ENCODE measurements around the gene SEMA4C.
"Not testable (repeated sequence)": the region's sequence is repeated elsewhere in the genome, so short reads cannot be mapped to it uniquely, and the experiment has no call there.

The SEMA4C gene

GRCh38 chr2:96898135-96898505 is 28.2 kb upstream of the SEMA4C start:
- no peak for DNase-seq (ENCODE audit: low spot score)

- no peak for DNase-seq (ENCODE audit: low spot score)
These were observed 27.7 kb upstream of the SEMA4C start for GRCh38 chr2:96897491-96898134.

DNA sequence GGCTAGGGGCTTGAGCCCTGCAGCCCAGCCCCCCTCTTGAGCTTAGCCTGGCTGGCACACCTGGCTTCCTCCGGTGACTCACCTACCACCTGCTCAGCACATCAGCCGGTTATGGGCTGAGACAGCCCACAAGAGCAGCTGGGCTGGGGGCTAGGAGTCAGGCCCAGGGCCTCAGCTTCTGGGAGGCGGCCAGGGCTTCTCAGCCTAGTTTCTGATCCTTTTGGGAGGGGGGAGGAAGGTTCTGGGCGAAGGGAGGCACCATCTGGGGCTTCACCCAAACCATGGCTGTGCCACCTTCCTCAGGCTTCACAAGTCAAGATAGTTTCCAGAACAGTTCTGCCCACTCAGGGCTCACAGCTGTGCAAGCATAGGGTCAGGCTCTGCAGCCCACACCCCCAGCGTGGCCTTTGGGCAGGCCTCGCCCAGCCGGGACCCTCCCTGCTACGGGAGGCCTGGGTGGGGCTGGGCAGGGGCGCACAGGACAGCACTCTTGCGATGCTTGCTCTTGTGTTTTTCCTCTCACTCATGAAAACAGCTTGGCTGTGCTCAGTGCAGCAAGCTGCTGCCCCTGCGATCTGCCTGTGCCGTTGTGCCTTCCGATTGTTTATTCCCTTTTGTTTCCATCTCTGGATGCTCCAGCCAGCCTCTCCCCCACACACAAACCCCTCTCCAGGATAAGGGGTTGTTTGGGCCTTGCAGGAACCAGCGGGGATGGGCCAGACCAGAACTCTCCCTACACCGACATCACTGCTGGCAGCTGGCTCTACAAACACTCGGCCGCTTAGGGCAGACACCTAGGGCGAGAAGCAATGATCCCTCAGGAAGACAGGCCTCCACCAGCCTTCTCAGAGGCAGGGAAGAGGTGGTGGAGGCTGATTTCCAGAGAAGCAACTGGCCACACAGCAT is 26.1 kb upstream of the SEMA4C start:
- no peak for DNase-seq (ENCODE audit: low spot score)

DNA sequence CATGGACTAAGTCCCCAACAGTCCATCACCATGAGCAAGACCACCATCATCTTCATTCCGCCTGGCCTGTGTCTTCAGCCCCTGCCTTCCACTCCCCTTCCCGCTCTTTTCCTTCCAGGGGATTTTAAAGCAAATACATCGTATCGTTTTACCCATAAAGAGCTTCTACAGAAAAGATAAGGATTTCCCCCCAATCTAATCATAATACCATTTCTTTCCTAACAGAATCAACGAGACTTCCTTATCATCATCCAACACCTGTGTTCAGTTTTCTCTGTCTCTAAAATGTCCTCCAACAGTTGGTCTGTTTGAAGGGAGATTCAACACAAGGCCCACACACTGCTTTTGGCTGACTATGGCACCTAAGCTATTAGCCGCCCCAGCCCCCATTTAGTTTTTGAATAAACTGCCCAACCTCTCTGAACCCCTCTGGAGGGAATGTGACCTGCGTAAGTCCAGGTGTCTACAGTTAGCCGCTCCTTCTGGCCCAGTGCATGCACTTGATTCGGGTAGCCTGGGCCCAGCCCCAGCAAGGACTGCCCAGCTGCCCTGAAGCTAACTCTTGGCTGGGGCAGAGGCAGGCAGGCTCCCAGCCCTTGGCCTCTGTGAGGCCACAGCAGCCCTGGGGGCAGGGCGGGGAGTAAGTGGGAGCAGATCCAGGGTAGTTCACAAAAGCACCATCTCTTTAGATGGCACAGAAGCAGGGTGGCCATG is 25.3 kb upstream of the SEMA4C start:
- DNase-seq (ENCODE audit: low spot score) = peak; percentile 39

- DNase-seq (ENCODE audit: low spot score) = no peak
These were observed 24.3 kb upstream of the SEMA4C start for GRCh38 chr2:96894151-96894531.

DNA sequence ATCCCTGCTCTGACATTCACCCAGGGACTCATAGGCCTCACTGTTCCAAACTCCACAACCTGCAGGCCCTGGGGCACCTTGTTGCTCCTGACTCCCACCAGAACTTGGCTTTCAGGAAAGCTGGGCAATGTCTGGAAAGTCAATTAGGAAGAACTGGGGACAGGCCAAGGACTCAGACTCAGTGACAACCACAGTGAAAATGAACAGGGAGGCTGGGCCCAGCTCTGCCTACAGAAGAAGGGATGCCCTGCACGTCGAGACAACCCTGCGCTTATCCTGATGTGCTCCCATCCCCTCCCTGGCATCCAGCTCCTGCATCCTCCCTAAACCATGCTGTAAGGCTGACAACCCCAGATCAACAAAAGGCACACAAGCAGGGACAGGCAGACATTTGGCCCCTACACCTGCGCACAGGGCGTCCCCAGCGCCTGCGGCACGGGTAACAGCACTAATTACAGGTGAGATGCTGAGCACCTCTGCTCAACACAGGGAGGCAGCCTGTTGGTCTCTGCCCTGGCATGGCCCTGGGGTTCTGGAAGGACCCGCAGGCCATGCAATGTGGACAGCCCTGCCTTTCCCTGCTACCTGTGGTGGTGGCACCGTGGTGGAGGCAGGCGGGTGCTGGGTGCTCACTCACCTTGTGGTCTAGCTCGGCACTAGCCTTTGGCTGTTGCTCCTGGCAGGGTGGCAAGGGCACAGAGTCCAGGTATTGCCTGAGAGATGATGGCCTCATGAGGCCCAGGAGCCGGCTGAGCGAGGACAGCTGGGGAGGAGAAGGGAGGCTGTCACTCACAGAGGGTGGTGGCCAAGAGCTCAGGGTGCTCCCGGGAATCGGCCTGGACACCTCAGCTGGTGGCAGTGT is 23.6 kb upstream of the SEMA4C start:
- DNase-seq (ENCODE audit: low spot score) = no peak

DNA sequence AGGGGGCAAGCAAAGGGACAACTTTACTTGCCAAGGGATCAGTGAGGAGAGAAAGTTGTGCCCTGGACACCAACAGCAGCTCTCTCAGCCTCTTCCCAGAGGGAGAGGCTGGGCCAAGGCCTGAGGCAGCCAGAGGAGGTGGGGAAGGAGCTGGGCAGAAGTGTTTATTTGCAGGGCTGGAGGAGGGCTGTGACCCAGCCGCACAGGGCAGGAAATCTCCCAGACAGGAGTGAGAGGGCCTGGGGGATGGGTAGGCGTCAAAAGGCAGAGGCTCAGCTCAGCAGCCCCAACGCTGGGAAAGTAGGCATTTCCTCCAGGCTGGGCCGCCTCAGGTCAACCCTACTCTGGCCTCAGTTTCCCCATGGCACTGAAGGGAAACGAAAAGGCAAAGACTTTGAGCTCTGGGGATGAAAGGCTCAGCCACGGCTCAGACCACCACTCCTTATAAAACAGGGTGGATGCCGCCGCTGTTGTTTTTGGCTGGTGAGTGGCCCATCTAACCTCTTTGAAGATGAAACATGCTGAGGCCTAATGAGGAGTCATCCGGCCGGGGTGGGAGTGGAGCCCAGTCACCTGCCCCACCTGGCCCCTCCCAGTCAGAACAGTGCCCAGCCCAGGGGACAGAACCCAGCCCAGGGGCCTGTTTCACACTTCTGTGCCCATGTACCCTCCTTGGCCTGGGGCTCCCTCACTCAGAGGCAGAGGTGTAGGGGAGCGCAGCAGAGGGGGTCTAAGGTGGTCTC is 21.9 kb upstream of the SEMA4C start:
- no peak for DNase-seq (ENCODE audit: low spot score)

DNA sequence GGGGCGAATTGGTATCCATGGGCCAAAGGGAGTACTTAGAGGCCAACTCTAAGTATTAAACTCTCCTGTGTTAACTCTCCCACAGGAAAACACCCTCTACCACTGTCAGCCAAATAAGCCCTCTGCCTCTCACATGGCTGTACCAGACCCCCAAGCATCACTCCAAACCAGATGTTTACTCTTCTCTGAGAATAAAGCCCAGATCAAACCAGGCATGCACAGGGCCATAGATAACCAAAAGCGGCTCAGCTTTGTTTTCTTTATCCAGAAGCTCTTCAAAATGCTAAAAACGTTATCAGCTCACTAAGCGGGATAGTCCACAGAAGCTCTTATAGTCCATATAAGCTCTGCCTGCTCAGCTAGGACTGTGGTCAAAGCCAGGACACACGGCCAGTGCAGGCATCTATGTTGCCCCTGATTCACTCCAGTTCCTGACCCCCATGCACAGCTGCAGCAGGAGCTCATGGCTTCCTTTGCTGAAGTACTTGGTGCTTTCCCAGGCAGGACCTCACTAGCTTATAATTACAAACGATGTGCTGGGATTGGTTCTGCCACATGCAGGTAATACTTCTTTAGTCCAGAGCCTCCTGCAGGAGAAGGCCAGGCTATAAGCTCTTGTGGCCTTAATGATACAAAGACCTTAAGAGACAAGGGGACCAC is 21.0 kb upstream of the SEMA4C start:
- no peak for DNase-seq (ENCODE audit: low spot score)

GRCh38 chr2:96890252-96890651 is 20.4 kb upstream of the SEMA4C start:
- no peak for DNase-seq (ENCODE audit: low spot score)

DNA sequence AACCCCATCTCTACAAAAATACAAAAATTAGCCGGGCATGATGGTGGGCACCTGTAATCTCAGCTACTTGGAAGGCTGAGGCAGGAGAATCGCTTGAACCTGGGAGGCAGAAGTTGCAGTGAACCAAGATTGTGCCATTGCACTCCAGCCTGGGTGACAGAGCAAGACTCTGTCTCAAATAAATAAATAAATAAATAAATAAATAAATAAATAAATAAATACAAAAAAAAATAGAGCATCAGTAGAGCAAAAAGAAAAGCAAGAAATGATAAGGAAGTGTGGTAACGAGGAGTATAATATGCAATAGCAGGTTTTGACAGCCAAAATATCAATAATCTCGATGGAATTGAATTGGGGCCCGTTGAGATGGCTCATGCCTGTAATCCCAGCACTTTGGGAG is 19.6 kb upstream of the SEMA4C start:
- not testable (repeated sequence) for DNase-seq (ENCODE audit: low spot score)

- no peak for DNase-seq (ENCODE audit: low spot score)
These were observed 18.5 kb upstream of the SEMA4C start for GRCh38 chr2:96888072-96889011.

DNA sequence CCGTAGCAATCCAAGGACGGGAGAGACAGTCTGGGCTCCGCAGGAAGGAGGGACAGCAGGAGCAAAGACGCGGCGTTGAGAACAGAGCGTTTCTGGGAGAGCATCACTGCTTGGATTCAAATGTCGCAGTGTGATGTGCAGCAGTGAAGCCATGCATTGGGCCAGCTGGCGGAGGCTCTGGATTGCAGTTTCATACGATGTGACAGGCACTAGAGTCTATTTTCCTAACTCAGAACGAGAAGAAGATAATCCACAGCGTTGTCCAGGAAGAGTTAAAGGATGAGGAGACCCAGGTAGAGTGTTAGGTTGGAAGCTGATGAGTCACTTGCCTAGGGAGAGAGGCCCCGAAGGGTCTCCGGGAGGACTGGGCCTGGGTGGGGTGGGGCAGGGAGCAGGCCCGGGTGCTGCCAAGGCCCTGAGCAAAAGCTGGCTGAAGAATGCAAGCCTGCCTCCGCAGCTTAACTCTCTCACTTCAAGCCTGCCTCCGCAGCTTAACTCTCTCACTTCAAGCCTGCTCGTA is 17.7 kb upstream of the SEMA4C start:
- no peak for DNase-seq (ENCODE audit: low spot score)

DNA sequence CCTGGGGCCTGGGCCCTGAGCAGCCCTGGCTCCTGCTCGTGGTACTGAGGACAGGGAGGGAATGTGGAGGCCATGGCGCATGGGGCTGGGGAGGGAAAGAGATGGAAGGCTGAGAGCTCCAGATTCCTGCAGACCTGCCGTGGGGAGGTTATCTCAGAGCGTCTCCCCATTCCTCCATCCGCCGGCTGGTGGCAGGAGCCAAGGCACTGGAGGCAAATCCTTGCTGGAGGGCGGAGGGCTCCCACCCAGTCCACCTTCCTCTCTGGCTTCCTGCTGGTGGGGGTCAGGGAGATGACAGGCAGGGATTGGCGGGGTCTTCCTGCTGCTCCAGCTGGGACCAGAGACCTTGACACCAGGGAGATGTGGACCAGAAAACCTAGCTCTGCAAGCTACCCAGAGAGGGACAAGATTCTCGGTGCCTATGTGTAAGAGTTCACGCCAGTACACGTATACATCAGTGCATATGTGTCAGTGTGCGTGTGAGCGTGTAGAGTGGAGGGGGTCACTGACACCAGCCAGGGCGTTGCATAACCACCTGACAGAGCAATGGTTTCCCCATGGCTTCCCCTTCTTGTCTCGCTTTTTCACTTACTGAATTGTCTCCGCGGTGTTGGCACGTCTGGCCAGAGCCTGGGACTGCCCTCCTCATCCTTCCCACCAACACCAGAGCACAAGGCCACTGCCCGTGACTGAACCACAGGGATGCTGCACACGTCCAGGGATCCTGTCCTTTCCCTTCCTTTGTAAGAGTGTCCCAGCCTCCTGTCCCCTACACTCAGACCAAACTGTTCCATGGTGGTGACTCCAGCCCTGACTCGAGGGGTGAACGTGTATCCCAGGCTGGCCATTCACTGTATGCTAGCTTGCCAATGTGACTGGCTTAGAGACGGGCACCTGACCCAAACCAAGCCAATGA is 15.8 kb upstream of the SEMA4C start:
- no peak for DNase-seq (ENCODE audit: low spot score)

DNA sequence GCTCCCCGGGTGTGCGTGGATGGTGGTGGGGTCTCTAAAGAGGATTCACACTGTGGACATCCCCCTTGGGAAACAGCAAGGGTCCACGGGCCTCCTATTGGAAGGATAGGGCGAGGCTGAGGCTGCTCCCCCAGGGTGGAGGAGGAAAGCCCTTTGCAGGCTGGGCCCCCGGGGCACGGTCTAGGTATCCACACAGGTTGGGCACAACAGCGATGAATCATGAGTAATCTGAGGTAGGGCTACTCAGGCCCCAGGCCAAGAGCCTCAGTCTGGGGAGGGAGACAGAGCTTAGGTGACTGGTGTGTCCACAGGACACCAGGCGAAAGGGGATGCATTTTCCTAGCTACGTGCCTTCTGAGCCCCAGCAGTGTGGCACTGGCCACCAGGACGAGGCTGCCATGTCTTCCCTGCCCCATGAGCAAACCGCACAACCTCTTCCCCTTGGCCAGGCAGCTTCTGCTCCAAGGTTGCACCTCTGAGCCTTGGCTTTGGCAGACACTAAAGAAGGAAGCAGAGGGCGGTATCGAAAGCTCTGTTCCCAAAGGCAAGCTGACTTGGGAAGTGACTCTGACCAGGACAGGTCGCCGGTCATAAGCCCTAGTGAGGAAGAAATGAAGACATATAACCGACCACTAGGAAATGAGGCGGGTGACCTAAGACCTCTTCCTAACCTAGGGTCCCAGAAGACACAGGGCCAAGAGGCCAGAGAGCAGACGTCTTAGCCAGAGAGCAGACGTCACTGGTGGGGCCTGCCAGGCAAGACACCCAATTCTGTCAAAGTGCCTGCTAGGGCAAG is 14.6 kb upstream of the SEMA4C start:
- no peak for DNase-seq (ENCODE audit: low spot score)

GRCh38 chr2:96883306-96883705 is 13.4 kb upstream of the SEMA4C start:
- no peak for DNase-seq (ENCODE audit: low spot score)

DNA sequence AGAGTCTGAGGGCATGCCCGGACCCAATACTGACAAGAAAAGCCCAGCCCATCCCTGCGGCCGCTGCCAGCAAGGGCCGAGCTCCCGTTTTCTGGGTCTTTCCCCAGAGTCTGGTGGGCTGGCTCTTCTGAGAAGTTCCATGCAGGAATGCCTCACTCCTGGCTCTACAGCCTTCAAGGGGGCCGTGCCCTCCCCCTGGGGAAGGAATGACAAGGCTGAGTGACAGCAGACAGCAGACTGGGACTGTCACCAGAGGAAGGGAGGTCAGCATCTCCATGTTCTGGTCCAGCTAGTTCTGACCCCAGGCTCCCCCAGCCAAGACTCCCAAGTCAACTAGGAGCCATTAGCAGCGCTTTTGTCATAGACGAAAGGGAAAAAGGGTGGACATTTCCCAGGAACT is 13.0 kb upstream of the SEMA4C start:
- DNase-seq (ENCODE audit: low spot score) = no peak

- DNase-seq (ENCODE audit: low spot score) = no peak
These were observed 12.3 kb upstream of the SEMA4C start for GRCh38 chr2:96882230-96882629.

Data from hematopoietic multipotent progenitor cell treated with erythropoietin and hydrocortisone succinate and interleukin-3 and kit ligand, for 15 days (in vitro differentiated cells).